Measurements from ENCODE around the gene GAS6. TPM values are rescaled to one million over a fixed set of nuclear protein-coding genes. Genes with fewer than 3 reads are reported as not detected.

The GAS6 gene
- total and polyA plus RNA-seq, 2 donors (not counting 1 experiment from before 2014, with no cell fraction given): 227 to 301 TPM

DNA sequence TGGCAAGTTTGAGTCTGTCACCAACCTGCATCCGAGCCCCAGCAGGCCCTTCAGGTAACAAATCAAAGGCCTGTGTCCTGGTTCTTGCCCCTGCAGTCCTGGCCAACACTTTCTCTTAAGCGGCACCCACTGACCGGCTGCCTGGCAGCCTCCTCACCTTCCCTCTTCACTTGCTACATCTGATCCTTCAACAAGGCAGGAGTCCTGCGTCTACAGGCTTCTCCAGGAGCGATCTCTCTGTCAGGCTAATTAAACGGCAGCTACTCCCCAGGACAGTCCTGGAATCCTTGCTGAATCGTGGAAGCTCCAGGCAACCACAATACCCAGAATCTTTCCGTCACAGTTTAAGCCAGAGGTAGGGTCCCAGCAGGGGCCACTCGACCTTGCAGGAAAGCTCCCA lies 41.1 kb upstream of the GAS6 start:
- Histone ChIP-seq H3K4me3 (replicated peaks in 1 of 4; ENCODE audit: control extremely low read depth in 1 of 4, insufficient read depth in 1 of 4, low read depth in 3 of 4, low read length in 4 of 4) (no peak overlapping the region), H4K20me1 (ENCODE audit: control insufficient read depth, extremely low read depth, insufficient read depth, low read length) (no peaks in the 10 kb centered on the region), H2AFZ (ENCODE audit: low read length) (no peak overlapping the region), H3K27ac (ENCODE audit: insufficient read depth, low read length) (no peak overlapping the region), H3K9ac (ENCODE audit: insufficient read depth, low read length) (no peak overlapping the region), H3K4me1 (ENCODE audit: control insufficient read depth, extremely low read depth, insufficient read depth, low read length) (peaks cover 7% of the 10 kb centered on the region), H3K79me2 (ENCODE audit: control insufficient read depth, insufficient read depth, low read length) (no peaks in the 10 kb centered on the region), H3K9me3 (ENCODE audit: control insufficient read depth, insufficient read depth, low read depth, low read length) (no peaks in the 10 kb centered on the region), H3K36me3 (ENCODE audit: control insufficient read depth, insufficient read depth, low read length) (no peaks in the 10 kb centered on the region), H3K4me2 (ENCODE audit: extremely low read depth, insufficient read depth, low read length) (no peak overlapping the region), H3K27me3 (ENCODE audit: control insufficient read depth, insufficient read depth, low read length) (no peaks in the 10 kb centered on the region)
- TF ChIP-seq EZH2 (IDR thresholded peaks at IDR 0.05; ENCODE audit: low read length, missing control alignments): no peak
- TF ChIP-seq, protein P1, sequence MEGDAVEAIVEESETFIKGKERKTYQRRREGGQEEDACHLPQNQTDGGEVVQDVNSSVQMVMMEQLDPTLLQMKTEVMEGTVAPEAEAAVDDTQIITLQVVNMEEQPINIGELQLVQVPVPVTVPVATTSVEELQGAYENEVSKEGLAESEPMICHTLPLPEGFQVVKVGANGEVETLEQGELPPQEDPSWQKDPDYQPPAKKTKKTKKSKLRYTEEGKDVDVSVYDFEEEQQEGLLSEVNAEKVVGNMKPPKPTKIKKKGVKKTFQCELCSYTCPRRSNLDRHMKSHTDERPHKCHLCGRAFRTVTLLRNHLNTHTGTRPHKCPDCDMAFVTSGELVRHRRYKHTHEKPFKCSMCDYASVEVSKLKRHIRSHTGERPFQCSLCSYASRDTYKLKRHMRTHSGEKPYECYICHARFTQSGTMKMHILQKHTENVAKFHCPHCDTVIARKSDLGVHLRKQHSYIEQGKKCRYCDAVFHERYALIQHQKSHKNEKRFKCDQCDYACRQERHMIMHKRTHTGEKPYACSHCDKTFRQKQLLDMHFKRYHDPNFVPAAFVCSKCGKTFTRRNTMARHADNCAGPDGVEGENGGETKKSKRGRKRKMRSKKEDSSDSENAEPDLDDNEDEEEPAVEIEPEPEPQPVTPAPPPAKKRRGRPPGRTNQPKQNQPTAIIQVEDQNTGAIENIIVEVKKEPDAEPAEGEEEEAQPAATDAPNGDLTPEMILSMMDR (conservative IDR thresholded peaks at IDR 0.05 in 1 of 2, IDR thresholded peaks at IDR 0.05 in 1 of 2; ENCODE audit: low read depth in 1 of 2, low read length in 2 of 2): no peak
- no peak for DNase-seq (ENCODE audit: low read depth in 2 of 2)

DNA sequence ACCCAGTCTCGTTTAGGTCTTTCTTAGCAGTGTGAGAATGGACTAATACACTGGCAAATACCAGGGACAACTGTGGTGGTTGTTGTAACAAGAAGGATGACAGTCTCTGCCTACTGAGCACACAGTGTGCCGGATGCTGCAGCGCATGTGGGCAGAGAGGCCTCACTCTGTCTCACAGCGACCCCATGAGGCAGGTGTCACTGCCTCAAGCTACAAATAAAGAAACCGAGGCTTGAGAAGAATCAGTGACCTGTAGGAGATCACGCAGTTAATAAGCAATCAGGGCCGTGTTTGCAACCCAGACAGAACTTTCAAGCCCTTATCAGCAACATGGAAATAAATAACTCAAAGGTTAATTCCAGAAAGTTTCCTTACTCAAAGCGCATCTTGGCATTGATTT lies 40.5 kb upstream of the GAS6 start:
- Histone ChIP-seq H3K27ac (ENCODE audit: insufficient read depth, low read length) (no peak overlapping the region), H4K20me1 (ENCODE audit: control insufficient read depth, extremely low read depth, insufficient read depth, low read length) (no peaks in the 10 kb centered on the region)
- no peak for DNase-seq (ENCODE audit: low read depth in 2 of 2)

DNA sequence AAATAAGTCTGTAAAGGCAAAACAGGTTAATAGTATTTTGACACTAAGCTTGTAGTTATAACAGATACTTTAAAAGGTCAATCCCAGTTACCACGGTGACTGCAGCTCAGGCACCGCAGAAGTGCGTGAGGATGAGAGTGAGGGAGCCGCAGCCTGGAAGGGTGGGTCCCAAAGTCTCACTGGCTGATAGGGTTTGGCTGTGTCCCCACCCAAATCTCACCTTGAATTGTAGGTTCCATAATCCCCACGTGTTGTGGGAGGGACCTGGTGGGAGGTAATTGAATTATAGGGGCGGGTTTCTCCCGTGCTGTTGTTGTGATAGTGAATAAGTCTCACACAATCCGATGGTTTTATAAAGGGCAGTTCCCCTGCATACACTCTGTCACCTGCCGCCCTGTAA lies 40.0 kb upstream of the GAS6 start:
- Histone ChIP-seq H3K36me3 (ENCODE audit: control insufficient read depth, insufficient read depth, low read length) (no peaks in the 10 kb centered on the region), H3K9me3 (ENCODE audit: control insufficient read depth, insufficient read depth, low read depth, low read length) (no peaks in the 10 kb centered on the region), H3K4me1 (ENCODE audit: control insufficient read depth, extremely low read depth, insufficient read depth, low read length) (peaks cover 7% of the 10 kb centered on the region), H3K27me3 (ENCODE audit: control insufficient read depth, insufficient read depth, low read length) (no peaks in the 10 kb centered on the region), H4K20me1 (ENCODE audit: control insufficient read depth, extremely low read depth, insufficient read depth, low read length) (no peaks in the 10 kb centered on the region), H3K27ac (ENCODE audit: insufficient read depth, low read length) (no peak overlapping the region), H3K4me3 (replicated peaks in 1 of 4; ENCODE audit: control extremely low read depth in 1 of 4, insufficient read depth in 1 of 4, low read depth in 3 of 4, low read length in 4 of 4) (no peak overlapping the region), H3K4me2 (ENCODE audit: extremely low read depth, insufficient read depth, low read length) (no peak overlapping the region), H2AFZ (ENCODE audit: low read length) (no peak overlapping the region), H3K9ac (ENCODE audit: insufficient read depth, low read length) (no peak overlapping the region), H3K79me2 (ENCODE audit: control insufficient read depth, insufficient read depth, low read length) (no peaks in the 10 kb centered on the region)
- TF ChIP-seq, protein P1 (conservative IDR thresholded peaks at IDR 0.05 in 1 of 2, IDR thresholded peaks at IDR 0.05 in 1 of 2; ENCODE audit: low read depth in 1 of 2, low read length in 2 of 2): no peak
- TF ChIP-seq EZH2 (IDR thresholded peaks at IDR 0.05; ENCODE audit: low read length, missing control alignments): no peak
- no peak for DNase-seq (ENCODE audit: low read depth in 2 of 2)

More for the DNA sequence above, 40.5 kb upstream of the GAS6 start:
- no peak overlapping the region for H2AFZ ChIP-seq (ENCODE audit: low read length)
- no peak overlapping the region for H3K4me2 ChIP-seq (ENCODE audit: extremely low read depth, insufficient read depth, low read length)
- H3K79me2 ChIP-seq (ENCODE audit: control insufficient read depth, insufficient read depth, low read length): no peaks in the 10 kb centered on the region
- no peaks in the 10 kb centered on the region for H3K27me3 ChIP-seq (ENCODE audit: control insufficient read depth, insufficient read depth, low read length)
- no peaks in the 10 kb centered on the region for H3K36me3 ChIP-seq (ENCODE audit: control insufficient read depth, insufficient read depth, low read length)
- H3K9ac ChIP-seq (ENCODE audit: insufficient read depth, low read length): no peak overlapping the region
- no peak overlapping the region for H3K4me3 ChIP-seq (replicated peaks in 1 of 4; ENCODE audit: control extremely low read depth in 1 of 4, insufficient read depth in 1 of 4, low read depth in 3 of 4, low read length in 4 of 4)
- TF ChIP-seq, protein P1 (conservative IDR thresholded peaks at IDR 0.05 in 1 of 2, IDR thresholded peaks at IDR 0.05 in 1 of 2; ENCODE audit: low read depth in 1 of 2, low read length in 2 of 2): peak; percentile 47 to 50
- TF ChIP-seq EZH2 (IDR thresholded peaks at IDR 0.05; ENCODE audit: low read length, missing control alignments): no peak
- H3K4me1 ChIP-seq (ENCODE audit: control insufficient read depth, extremely low read depth, insufficient read depth, low read length): peaks cover 7% of the 10 kb centered on the region
- H3K9me3 ChIP-seq (ENCODE audit: control insufficient read depth, insufficient read depth, low read depth, low read length): no peaks in the 10 kb centered on the region
